ENCODE measurements around the gene LMNA. TPM values are rescaled to one million over a fixed set of nuclear protein-coding genes. Genes with fewer than 3 reads are reported as not detected.

LMNA gene
- total and polyA plus RNA-seq, 2 of the 4 experiments (the other 2 are of a cell fraction): 563 to 755 TPM

DNA sequence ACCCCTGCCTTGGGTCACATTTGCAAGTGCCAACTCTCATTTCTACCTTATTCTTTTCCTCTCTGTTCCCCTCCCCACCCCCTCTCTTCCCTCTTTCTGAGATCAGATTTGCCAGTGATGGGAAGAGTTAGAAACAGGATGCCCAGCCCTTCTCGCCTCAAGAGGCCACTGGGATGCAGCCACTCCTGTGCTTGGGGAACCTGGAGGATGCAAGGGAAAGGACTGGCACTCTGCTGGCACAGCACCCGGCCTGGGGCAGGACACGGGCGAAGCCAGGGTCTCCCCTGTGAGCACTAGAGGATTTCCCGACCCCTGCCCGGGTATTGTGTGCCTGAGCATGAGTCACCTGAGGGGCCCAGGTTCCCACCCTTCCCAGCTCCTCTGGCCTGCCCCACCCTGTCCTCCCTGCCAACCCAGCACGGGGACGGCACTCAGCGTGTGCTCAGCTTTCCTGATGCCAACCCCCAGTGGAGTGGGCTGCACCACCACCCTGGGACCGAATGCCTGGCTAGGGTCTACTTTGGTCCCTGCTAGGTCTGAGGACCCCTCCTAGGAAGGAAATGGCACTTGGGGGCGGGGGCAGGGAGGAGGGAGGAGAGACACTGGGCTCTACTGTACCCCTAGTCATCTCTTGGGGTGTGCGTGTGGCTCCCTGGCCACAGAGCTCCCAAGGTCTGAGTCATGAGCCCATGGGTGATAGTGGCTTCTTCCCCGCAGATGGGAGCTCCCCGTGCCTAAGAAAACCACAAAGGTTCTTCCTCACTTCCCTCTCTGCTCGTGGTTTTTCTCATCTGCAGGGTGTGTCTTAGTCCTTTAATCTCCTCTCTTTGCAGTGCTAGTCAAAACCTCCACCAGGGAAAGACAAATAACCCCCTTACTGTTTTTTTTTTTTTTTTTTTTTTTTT, 12.4 kb downstream of the LMNA start:
- Histone ChIP-seq H3K14ac (replicated peaks; ENCODE audit: low read depth, low read length) (peak overlapping the region; percentile 95), H3K9me3 (ENCODE audit: control insufficient read depth, insufficient read depth, low read length) (no peaks in the 10 kb centered on the region), H3K27ac (ENCODE audit: insufficient read depth, low read length) (peak overlapping the region; percentile 98), H3K36me3 (ENCODE audit: control insufficient read depth, insufficient read depth, low read length) (peaks cover 12% of the 10 kb centered on the region), H3K4me2 (ENCODE audit: low read depth, low read length) (peak overlapping the region; percentile 60), H2AK5ac (ENCODE audit: low read depth, low read length) (peak overlapping the region; percentile 98), H3K79me1 (ENCODE audit: low read depth in 1 of 2, low read length in 2 of 2) (peaks cover 0 to 56% of the 10 kb centered on the region in 2 experiments; a peak in 2 of 4 replicates), H4K5ac (ENCODE audit: low read depth, low read length) (peak overlapping the region; percentile 85), H3K18ac (ENCODE audit: low read depth, low read length) (peak overlapping the region; percentile 67), H3K4me3 (ENCODE audit: insufficient read depth, low read depth, low read length) (no peak overlapping the region), H3K56ac (ENCODE audit: extremely low read depth, insufficient read depth, low read length) (peak overlapping the region; percentile 79), H2AK9ac (replicated peaks; ENCODE audit: low read depth, low read length, poor library complexity) (peak overlapping the region; percentile 95), H4K20me1 (ENCODE audit: insufficient read depth, low read length) (peaks cover 58% of the 10 kb centered on the region), H2BK120ac (ENCODE audit: low read depth, low read length) (peak overlapping the region; percentile 72), H3K4ac (ENCODE audit: low read depth, low read length) (peak overlapping the region; percentile 95), H3K23ac (ENCODE audit: low read depth, low read length) (peak overlapping the region; percentile 92), H3K27me3 (ENCODE audit: control insufficient read depth, insufficient read depth, low read length) (no peaks in the 10 kb centered on the region), H2BK5ac (ENCODE audit: low read depth, low read length, poor library complexity, severe bottlenecking) (peak overlapping the region; percentile 99), H2BK20ac (ENCODE audit: low read depth, low read length) (peak overlapping the region; percentile 89), H3K4me1 (ENCODE audit: control insufficient read depth, insufficient read depth, low read length) (peaks cover 59% of the 10 kb centered on the region), H4K91ac (ENCODE audit: insufficient read depth, low read depth, low read length) (peak overlapping the region; percentile 97), H3K9ac (ENCODE audit: low read depth, low read length) (peak overlapping the region; percentile 54), H2AFZ (replicated peaks; ENCODE audit: low read length, poor library complexity) (no peak overlapping the region), H3K9me1 (ENCODE audit: insufficient read depth, low read length) (peaks cover 7% of the 10 kb centered on the region; the same call in 1 of the 2 replicates), H4K8ac (ENCODE audit: low read depth in 2 of 2, low read length in 2 of 2) (peak overlapping the region; percentile 88 to 89), H2BK15ac (ENCODE audit: low read depth, low read length) (peak overlapping the region; percentile 75)
- ChIA-PET POLR2A (ENCODE audit: unreplicated experiment) (interaction anchor here (0.5 to 1.0 kb wide), 3 partner anchors 10 to 15 kb away, joined by 4 to 9 read pairs (median 6); no protein-coding TSS in a partner anchor), CTCF (interaction anchor here (0.6 to 4.0 kb wide), 3 partner anchors 10 to 29 kb away, joined by 3 to 64 read pairs (median 5); no protein-coding TSS in a partner anchor)
- in situ Hi-C loops (cut with MboI; ENCODE audit: low sequenced_read_pairs): no loop called here
- ATAC-seq (ENCODE audit: low read depth) (peak; percentile 6), DNase-seq (peak; percentile 96)
- BruUV-seq (replicated peaks): no TSS peak
- dilution Hi-C loops (cut with HindIII; ENCODE audit: low sequenced_read_pairs, unreplicated experiment): no loop called here
- WGBS, 2 experiments (ENCODE audit: extremely low coverage in 2 of 2, insufficient read length in 1 of 2): 44% methylated on average over 6 of the region's 15 CpGs; no CpG with 5 or more reads in 1 of the 2 experiments
- intact Hi-C loops (cut with micrococcal nuclease): no loop called here
- peak; percentile 94 for TF ChIP-seq MAZ (IDR thresholded peaks at IDR 0.05; ENCODE audit: borderline replicate concordance, low read depth, low read length)
- peak; percentile 90 for TF ChIP-seq BHLHE40 (IDR thresholded peaks at IDR 0.05; ENCODE audit: low read depth, low read length)
- peak; percentile 59 for TF ChIP-seq POLR2A (IDR thresholded peaks at IDR 0.05; ENCODE audit: low read depth, low read length)
- no peak for TF ChIP-seq RAD21 (IDR thresholded peaks at IDR 0.05; ENCODE audit: low read length)
- TF ChIP-seq, protein P1, sequence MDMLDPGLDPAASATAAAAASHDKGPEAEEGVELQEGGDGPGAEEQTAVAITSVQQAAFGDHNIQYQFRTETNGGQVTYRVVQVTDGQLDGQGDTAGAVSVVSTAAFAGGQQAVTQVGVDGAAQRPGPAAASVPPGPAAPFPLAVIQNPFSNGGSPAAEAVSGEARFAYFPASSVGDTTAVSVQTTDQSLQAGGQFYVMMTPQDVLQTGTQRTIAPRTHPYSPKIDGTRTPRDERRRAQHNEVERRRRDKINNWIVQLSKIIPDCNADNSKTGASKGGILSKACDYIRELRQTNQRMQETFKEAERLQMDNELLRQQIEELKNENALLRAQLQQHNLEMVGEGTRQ (IDR thresholded peaks at IDR 0.05; ENCODE audit: low read depth, low read length): peak; percentile 48; the same call in 1 of the 2 replicates
- peak; percentile 82 for TF ChIP-seq FOS (IDR thresholded peaks at IDR 0.05; ENCODE audit: low read depth, low read length)
- TF ChIP-seq RFX5 (IDR thresholded peaks at IDR 0.05; ENCODE audit: low read depth, low read length): no peak
- TF ChIP-seq NFE2L2 (IDR thresholded peaks at IDR 0.05; ENCODE audit: low read depth, low read length): no peak; the same call in 1 of the 2 replicates
- 0 out of 2 replicates have a peak, but pooled peaks have one; percentile 47 for TF ChIP-seq MXI1 (IDR thresholded peaks at IDR 0.05; ENCODE audit: borderline replicate concordance, low read depth, low read length)
